Germinal center (tissue), 1 donor: ENCODE results near the gene LGR6.

Source experiments
- DNase-seq: peaks from one replicate; pipeline ENCODE4 v3.0.0; 2012; ENCODE audit warnings: mixed read lengths, low spot score

LGR6 gene

GRCh38 chr1:202289009-202289408, 95.4 kb downstream of the LGR6 start:
- DNase-seq, result no peak

- DNase-seq, result no peak
Observed at GRCh38 chr1:202291001-202291400, 97.4 kb downstream of the LGR6 start.

GRCh38 chr1:202291961-202292712, 98.5 kb downstream of the LGR6 start:
- no peak for DNase-seq

GRCh38 chr1:202292773-202293172, 99.2 kb downstream of the LGR6 start:
- DNase-seq, result no peak

- DNase-seq, result no peak
Observed at GRCh38 chr1:202293569-202293968, 100.0 kb downstream of the LGR6 start.

GRCh38 chr1:202302166-202302565, 108.6 kb downstream of the LGR6 start:
- no peak for DNase-seq

- no peak for DNase-seq
Observed at GRCh38 chr1:202304375-202304774, 110.8 kb downstream of the LGR6 start.

- no peak for DNase-seq
Observed at GRCh38 chr1:202305168-202305567, 111.6 kb downstream of the LGR6 start.

- no peak for DNase-seq
Observed at GRCh38 chr1:202306535-202307345, 113.1 kb downstream of the LGR6 start.

GRCh38 chr1:202310071-202310725, 116.6 kb downstream of the LGR6 start:
- no peak for DNase-seq

GRCh38 chr1:202310746-202311145, 117.1 kb downstream of the LGR6 start:
- no peak for DNase-seq

- no peak for DNase-seq
Observed at GRCh38 chr1:202311875-202312635, 118.5 kb downstream of the LGR6 start.

- DNase-seq, result peak; percentile 79
Observed at GRCh38 chr1:202315576-202316168, 122.1 kb downstream of the LGR6 start.

- DNase-seq, result no peak
Observed at GRCh38 chr1:202316186-202316585, 122.6 kb downstream of the LGR6 start.

- no peak for DNase-seq
Observed at GRCh38 chr1:202317941-202318925, 124.6 kb downstream of the LGR6 start.

- DNase-seq, result no peak
Observed at GRCh38 chr1:202319381-202320080, 125.9 kb downstream of the LGR6 start.

- no peak for DNase-seq
Observed at GRCh38 chr1:202320081-202320405, 126.4 kb downstream of the LGR6 start.

GRCh38 chr1:202323731-202324130, 130.1 kb downstream of the LGR6 start:
- no peak for DNase-seq

GRCh38 chr1:202324646-202325045, 131.0 kb downstream of the LGR6 start:
- no peak for DNase-seq

- DNase-seq, result no peak
Observed at GRCh38 chr1:202329891-202330290, 136.3 kb downstream of the LGR6 start.
